Mesendoderm (in vitro differentiated cells): ENCODE measurements around the gene KIAA0753.

Source experiments
- DNase-seq: peaks from one replicate; pipeline ENCODE4 v3.0.0; 2013
- H2AK5ac ChIP-seq: 2 replicates; pipeline ENCODE4 v1.6.1; 2013; ENCODE audit warnings: low read length, inconsistent platforms
- H2BK120ac ChIP-seq: 2 replicates; pipeline ENCODE4 v1.6.1; 2013; ENCODE audit warnings: low read depth, mild to moderate bottlenecking, low read length, moderate library complexity, mixed read lengths
- H2BK15ac ChIP-seq: replicated peaks from 2 replicates; pipeline ENCODE4 v1.6.1; 2013; ENCODE audit warnings: low read depth, mild to moderate bottlenecking, moderate library complexity
- H2BK5ac ChIP-seq: 2 replicates; pipeline ENCODE4 v1.6.1; 2013; ENCODE audit warnings: low read length, inconsistent platforms
- H3K18ac ChIP-seq: 2 replicates; pipeline ENCODE4 v1.6.1; 2013; ENCODE audit warnings: mild to moderate bottlenecking, low read length, mixed read lengths
- H3K23ac ChIP-seq: one replicate; pipeline ENCODE4 v1.6.1; 2013; ENCODE audit warnings: low read length
- H3K27ac ChIP-seq: 2 replicates; pipeline ENCODE4 v1.5.1; 2013; ENCODE audit warnings: low read depth, mild to moderate bottlenecking, inconsistent platforms, low read length, moderate library complexity
- H3K27me3 ChIP-seq: 2 replicates; pipeline ENCODE4 v1.6.1; 2013; ENCODE audit warnings: low read length, control low read depth, mild to moderate bottlenecking, inconsistent platforms; ENCODE audit not compliant: insufficient read depth, poor library complexity
- H3K36me3 ChIP-seq: 2 replicates; pipeline ENCODE4 v1.6.1; 2013; ENCODE audit warnings: low read length, inconsistent platforms; ENCODE audit not compliant: control insufficient read depth, insufficient read depth
- H3K4ac ChIP-seq: one replicate; pipeline ENCODE4 v1.6.1; 2013; ENCODE audit warnings: low read depth, mild to moderate bottlenecking, low read length, moderate library complexity
- H3K4me1 ChIP-seq: 2 replicates; pipeline ENCODE4 v1.6.1; 2013; ENCODE audit warnings: low read depth, low read length, inconsistent platforms; ENCODE audit not compliant: control insufficient read depth
- H3K4me2 ChIP-seq: 2 replicates; pipeline ENCODE4 v1.6.1; 2013; ENCODE audit warnings: low read length
- H3K4me3 ChIP-seq: 2 replicates; pipeline ENCODE4 v1.5.1; 2013; ENCODE audit warnings: mild to moderate bottlenecking, low read length
- H3K56ac ChIP-seq: one replicate; pipeline ENCODE4 v1.6.1; 2013; ENCODE audit warnings: low read length
- H3K79me1 ChIP-seq: 2 replicates; pipeline ENCODE4 v1.6.1; 2013; ENCODE audit warnings: low read length, inconsistent platforms
- H3K79me2 ChIP-seq: 2 replicates; pipeline ENCODE4 v1.6.1; 2013; ENCODE audit warnings: mild to moderate bottlenecking, low read length; ENCODE audit not compliant: control insufficient read depth, insufficient read depth
- H3K9ac ChIP-seq: 2 replicates; pipeline ENCODE4 v1.6.1; 2013; ENCODE audit warnings: low read length, inconsistent platforms
- H4K5ac ChIP-seq: one replicate; pipeline ENCODE4 v1.6.1; 2013; ENCODE audit warnings: low read length
- H4K8ac ChIP-seq: one replicate; pipeline ENCODE4 v1.6.1; 2013; ENCODE audit warnings: low read depth, mild to moderate bottlenecking, control low read depth, low read length, moderate library complexity
- WGBS: extraction: QIAGEN DNeasy Blood & Tissue Kit; methylation state at CpG from one replicate; pipeline ENCODE4 v1.1.7; 2013; ENCODE audit warnings: low lambda C conversion rate, missing lambda C conversion rate; ENCODE audit not compliant: insufficient coverage; ENCODE audit errors: extremely low coverage; 5-methylcytosine and 5-hydroxymethylcytosine counted together

KIAA0753 gene

GRCh38 chr17:6545291-6545690 lies 95.2 kb downstream of the KIAA0753 start:
- Histone ChIP-seq H3K4me3 (no peak overlapping the region), H3K9ac (no peak overlapping the region), H2BK120ac (no peak overlapping the region), H2BK5ac (no peak overlapping the region), H2BK15ac (no peak overlapping the region), H3K18ac (no peak overlapping the region), H3K4me1 (no peaks in the 10 kb centered on the region), H3K27me3 (no peaks in the 10 kb centered on the region), H3K79me2 (no peaks in the 10 kb centered on the region), H3K79me1 (no peaks in the 10 kb centered on the region), H3K36me3 (no peaks in the 10 kb centered on the region), H3K4me2 (no peak overlapping the region), H3K4ac (no peak overlapping the region), H2AK5ac (no peak overlapping the region), H4K5ac (no peak overlapping the region), H4K8ac (no peak overlapping the region), H3K23ac (no peak overlapping the region), H3K56ac (no peak overlapping the region), H3K27ac (no peak overlapping the region)
- WGBS, result no CpG with 5 or more reads among the region's 8 CpGs
- DNase-seq, result no peak

DNA sequence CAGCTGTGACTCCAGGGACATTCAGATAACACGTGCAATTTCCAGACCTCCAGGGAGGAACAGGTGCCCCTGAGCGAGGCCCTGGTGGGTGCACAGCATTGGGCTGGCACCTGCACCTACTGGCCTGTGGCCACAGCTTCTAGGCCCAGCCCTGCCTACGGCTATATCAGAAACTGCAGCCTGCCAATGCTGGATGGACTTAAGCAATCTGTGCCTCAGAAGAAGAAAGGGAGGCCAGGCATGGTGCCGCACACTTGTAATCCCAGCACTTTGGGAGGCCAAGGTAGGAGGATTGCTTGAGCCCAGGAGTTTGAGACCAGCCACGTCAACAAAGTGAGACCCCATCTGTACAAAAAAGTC lies 96.5 kb downstream of the KIAA0753 start:
- H3K4me1 ChIP-seq, result no peaks in the 10 kb centered on the region
- no peaks in the 10 kb centered on the region for H3K79me2 ChIP-seq
- H3K79me1 ChIP-seq, result no peaks in the 10 kb centered on the region
- no peak overlapping the region for H2BK5ac ChIP-seq
- no peak overlapping the region for H3K4ac ChIP-seq
- H2BK120ac ChIP-seq, result no peak overlapping the region
- H2BK15ac ChIP-seq, result no peak overlapping the region
- H3K27me3 ChIP-seq, result no peaks in the 10 kb centered on the region
- no peak overlapping the region for H3K56ac ChIP-seq
- DNase-seq, result no peak
- no peak overlapping the region for H3K9ac ChIP-seq
- H3K23ac ChIP-seq, result no peak overlapping the region
- no peaks in the 10 kb centered on the region for H3K36me3 ChIP-seq
- no peak overlapping the region for H4K5ac ChIP-seq
- no peak overlapping the region for H3K27ac ChIP-seq
- no peak overlapping the region for H3K4me3 ChIP-seq
- H4K8ac ChIP-seq, result no peak overlapping the region
- no CpG with 5 or more reads among the region's 5 CpGs for whole genome bisulfite sequencing
- no peak overlapping the region for H3K4me2 ChIP-seq
- H2AK5ac ChIP-seq, result no peak overlapping the region
- H3K18ac ChIP-seq, result no peak overlapping the region

DNA sequence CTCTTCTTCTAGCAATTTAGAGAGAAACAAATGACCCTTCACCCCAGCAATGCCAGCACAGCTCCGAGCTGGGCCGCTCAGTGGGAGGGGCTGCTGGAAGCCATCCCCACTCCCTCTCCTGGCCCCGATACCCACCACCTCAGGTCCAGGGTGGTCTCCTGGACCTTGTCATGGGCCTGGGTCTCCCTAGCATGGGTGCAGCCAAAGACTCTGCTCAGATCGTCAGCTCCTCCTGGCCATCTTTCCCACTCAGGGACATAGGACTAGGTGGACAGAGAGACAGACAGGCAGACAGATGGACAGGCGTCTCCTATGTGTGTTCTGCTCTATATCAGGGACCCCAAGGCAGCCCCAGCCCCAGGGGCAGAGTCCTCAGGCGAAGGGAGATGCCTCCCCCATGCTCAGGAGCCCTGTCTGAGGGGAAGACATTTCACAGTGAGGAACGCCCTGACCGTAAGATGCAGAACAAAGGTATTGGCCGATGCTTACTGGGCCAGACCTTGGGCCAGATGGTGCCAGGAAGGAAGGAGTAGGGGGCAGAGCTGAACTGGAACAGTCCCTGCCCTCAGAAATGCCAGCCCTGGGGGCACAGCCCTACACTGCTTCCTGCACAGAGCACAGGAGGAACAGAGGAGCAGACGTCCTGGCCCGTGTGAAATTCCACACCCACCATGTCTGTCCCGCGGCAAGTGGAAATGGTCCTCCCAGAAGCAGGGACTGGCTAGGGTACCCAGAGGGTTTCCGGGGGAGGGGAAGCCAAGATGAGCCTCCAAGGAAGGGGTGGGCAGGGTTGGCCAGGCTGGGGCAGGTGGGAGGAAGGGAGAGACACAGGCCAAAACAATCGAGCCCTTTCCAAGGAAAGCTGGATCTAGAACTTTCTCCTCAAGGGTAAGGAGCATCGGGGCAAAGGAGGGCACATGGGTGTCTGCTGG lies 97.2 kb downstream of the KIAA0753 start:
- Histone ChIP-seq H3K4me3 (no peak overlapping the region), H3K4me1 (no peaks in the 10 kb centered on the region), H3K4me2 (no peak overlapping the region), H2AK5ac (no peak overlapping the region), H2BK120ac (no peak overlapping the region), H2BK5ac (no peak overlapping the region), H3K56ac (no peak overlapping the region), H4K8ac (no peak overlapping the region), H3K27ac (no peak overlapping the region), H3K23ac (no peak overlapping the region), H3K27me3 (no peaks in the 10 kb centered on the region), H3K9ac (no peak overlapping the region), H2BK15ac (no peak overlapping the region), H3K18ac (no peak overlapping the region), H3K36me3 (no peaks in the 10 kb centered on the region), H3K79me1 (no peaks in the 10 kb centered on the region), H4K5ac (no peak overlapping the region), H3K4ac (no peak overlapping the region), H3K79me2 (no peaks in the 10 kb centered on the region)
- WGBS, result no CpG with 5 or more reads among the region's 16 CpGs
- DNase-seq, result no peak

- H2BK120ac ChIP-seq, result no peak overlapping the region
- H3K18ac ChIP-seq, result no peak overlapping the region
- no peak overlapping the region for H3K56ac ChIP-seq
- H2AK5ac ChIP-seq, result no peak overlapping the region
- no peak overlapping the region for H4K8ac ChIP-seq
- no CpG with 5 or more reads among the region's 4 CpGs for WGBS
- H3K4me2 ChIP-seq, result no peak overlapping the region
- H3K9ac ChIP-seq, result no peak overlapping the region
- H3K23ac ChIP-seq, result no peak overlapping the region
- no peaks in the 10 kb centered on the region for H3K36me3 ChIP-seq
- DNase-seq, result no peak
- no peaks in the 10 kb centered on the region for H3K4me1 ChIP-seq
- no peaks in the 10 kb centered on the region for H3K79me1 ChIP-seq
- H2BK15ac ChIP-seq, result no peak overlapping the region
- no peaks in the 10 kb centered on the region for H3K27me3 ChIP-seq
- no peak overlapping the region for H2BK5ac ChIP-seq
- H4K5ac ChIP-seq, result no peak overlapping the region
- H3K27ac ChIP-seq, result no peak overlapping the region
- no peaks in the 10 kb centered on the region for H3K79me2 ChIP-seq
- H3K4me3 ChIP-seq, result no peak overlapping the region
- H3K4ac ChIP-seq, result no peak overlapping the region
Observed at GRCh38 chr17:6542577-6542976, 97.9 kb downstream of the KIAA0753 start.

DNA sequence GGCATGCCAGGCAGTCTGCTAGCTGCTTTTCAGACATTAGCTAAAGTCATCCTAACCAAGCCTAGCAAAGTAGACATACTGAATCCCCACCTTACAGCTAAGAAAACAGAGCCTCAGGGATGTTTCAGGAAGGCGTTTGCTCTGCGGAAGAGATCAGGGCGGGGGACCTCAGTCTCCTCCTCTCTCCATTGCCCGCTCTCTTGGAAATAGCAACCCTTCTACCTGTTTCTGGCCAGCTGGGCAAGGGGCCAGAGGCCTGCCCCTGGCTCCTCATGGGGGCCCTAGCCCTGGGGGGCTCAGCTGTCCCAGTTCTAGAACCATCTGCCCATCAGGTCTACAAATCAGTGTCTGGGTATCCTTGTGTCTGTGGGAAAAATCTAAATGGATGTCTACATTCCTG lies 98.6 kb downstream of the KIAA0753 start:
- no peak overlapping the region for H2BK15ac ChIP-seq
- no peaks in the 10 kb centered on the region for H3K27me3 ChIP-seq
- no peak overlapping the region for H3K4ac ChIP-seq

GRCh38 chr17:6539871-6540270 lies 100.6 kb downstream of the KIAA0753 start:
- WGBS, result no CpG with 5 or more reads among the region's 3 CpGs
- Histone ChIP-seq H3K9ac (no peak overlapping the region), H3K79me2 (no peaks in the 10 kb centered on the region), H2AK5ac (no peak overlapping the region), H2BK5ac (no peak overlapping the region), H3K4me2 (no peak overlapping the region), H3K4me1 (no peaks in the 10 kb centered on the region), H2BK120ac (no peak overlapping the region), H3K23ac (no peak overlapping the region), H3K4me3 (no peak overlapping the region), H3K27ac (no peak overlapping the region), H3K4ac (no peak overlapping the region), H3K56ac (no peak overlapping the region), H4K5ac (no peak overlapping the region), H4K8ac (no peak overlapping the region), H2BK15ac (no peak overlapping the region), H3K36me3 (no peaks in the 10 kb centered on the region), H3K27me3 (no peaks in the 10 kb centered on the region), H3K79me1 (no peaks in the 10 kb centered on the region), H3K18ac (no peak overlapping the region)
- DNase-seq, result no peak

More for the DNA sequence above, 98.6 kb downstream of the KIAA0753 start:
- WGBS, result no CpG with 5 or more reads among the region's 4 CpGs
- H3K27ac ChIP-seq, result no peak overlapping the region
- H2BK5ac ChIP-seq, result no peak overlapping the region
- DNase-seq, result no peak
- no peak overlapping the region for H3K56ac ChIP-seq
- no peak overlapping the region for H2AK5ac ChIP-seq
- no peaks in the 10 kb centered on the region for H3K4me1 ChIP-seq
- no peaks in the 10 kb centered on the region for H3K36me3 ChIP-seq
- no peak overlapping the region for H3K4me3 ChIP-seq
- no peaks in the 10 kb centered on the region for H3K79me2 ChIP-seq
- no peak overlapping the region for H4K8ac ChIP-seq
- no peak overlapping the region for H3K18ac ChIP-seq
- H3K4me2 ChIP-seq, result no peak overlapping the region
- no peaks in the 10 kb centered on the region for H3K79me1 ChIP-seq
- no peak overlapping the region for H2BK120ac ChIP-seq
- no peak overlapping the region for H4K5ac ChIP-seq
- no peak overlapping the region for H3K23ac ChIP-seq
- H3K9ac ChIP-seq, result no peak overlapping the region
